SK-N-SH (cell line): ENCODE results near the gene PARP11. TPM values are rescaled to one million over a fixed set of nuclear protein-coding genes. Genes with fewer than 3 reads are reported as not detected.

Source experiments
- CTCF ChIA-PET: fragments of 300-600, 350-600 bp; formaldehyde crosslinking; extraction: SDS; loops from one replicate; lab custom pipeline; 2021; lab: Yijun Ruan, JAX
- POLR2A ChIA-PET: fragments of 350-600 bp; sonication (Branson Sonifier 250); formaldehyde crosslinking; extraction: SDS; loops from one replicate; lab custom pipeline; 2020; ENCODE audit warnings: antibody characterized with exemption, inconsistent platforms; lab: Yijun Ruan, JAX
- DNase-seq: peaks from one replicate; pipeline ENCODE4 v3.0.0; 2012
- H2AFZ ChIP-seq: fragments of 200-600 bp; sonication (generic); 2 replicates; pipeline ENCODE4 v1.8.1; 2016; ENCODE audit warnings: antibody characterized with exemption, mild to moderate bottlenecking, low read depth
- H3F3A ChIP-seq: fragments of 200-600 bp; sonication (generic); replicated peaks from 2 replicates; pipeline ENCODE3; 2016; ENCODE audit warnings: antibody characterized with exemption, mild to moderate bottlenecking; ENCODE audit not compliant: insufficient read depth
- H3K27ac ChIP-seq, 2 experiments: fragments of 200-500 bp in 1 of 2; fragments of 200-600 bp in 1 of 2; sonication (Bioruptor generic) in 1 of 2; sonication (generic), shearing (Covaris generic) in 1 of 2; 2 replicates each; pipeline versions ENCODE4 v1.5.1 to v1.6.1; 2014 to 2016; ENCODE audit warnings: low read depth in 2 of 2, inconsistent platforms in 1 of 2, low read length in 1 of 2, mild to moderate bottlenecking in 1 of 2, mixed read lengths in 1 of 2
- H3K27me3 ChIP-seq: fragments of 200-600 bp; sonication (generic), shearing (Covaris generic); 2 replicates; pipeline ENCODE4 v1.6.1; 2016; ENCODE audit warnings: mixed run types; ENCODE audit not compliant: insufficient read depth
- H3K36me3 ChIP-seq, 2 experiments: fragments of 200-500 bp in 1 of 2; fragments of 200-600 bp in 1 of 2; sonication (Bioruptor generic) in 1 of 2; sonication (generic) in 1 of 2; replicated peaks in 1 of 2; 2 replicates each; pipeline versions ENCODE3 to v1.5.1; 2014 to 2016; ENCODE audit warnings: low read length in 1 of 2, mild to moderate bottlenecking in 1 of 2; ENCODE audit not compliant: insufficient read depth in 2 of 2, control insufficient read depth in 1 of 2
- H3K4me1 ChIP-seq, 2 experiments: fragments of 200-500 bp in 1 of 2; fragments of 200-600 bp in 1 of 2; sonication (Bioruptor generic) in 1 of 2; sonication (generic), shearing (Covaris generic) in 1 of 2; 2 replicates each; pipeline versions ENCODE4 v1.5.1 to v1.6.1; 2014 to 2016; ENCODE audit warnings: low read depth in 1 of 2, low read length in 1 of 2, mixed run types in 1 of 2; ENCODE audit not compliant: insufficient read depth in 2 of 2, control insufficient read depth in 1 of 2
- H3K4me2 ChIP-seq: fragments of 200-600 bp; sonication (generic), shearing (Covaris generic); 2 replicates; pipeline ENCODE4 v1.6.1; 2017; ENCODE audit warnings: mixed run types
- H3K4me3 ChIP-seq, 2 experiments: fragments of 200-500 bp in 1 of 2; fragments of 200-600 bp in 1 of 2; sonication (Bioruptor generic) in 1 of 2; sonication (generic), shearing (Covaris generic) in 1 of 2; 2 replicates each; pipeline versions ENCODE4 v1.5.1 to v1.8.1; 2014 to 2016; ENCODE audit warnings: low read depth in 2 of 2, inconsistent platforms in 1 of 2, low read length in 1 of 2, mild to moderate bottlenecking in 1 of 2, mixed read lengths in 1 of 2, moderate library complexity in 1 of 2
- H3K79me2 ChIP-seq: fragments of 200-600 bp; sonication (generic); 2 replicates; pipeline ENCODE4 v1.8.1; 2017; ENCODE audit warnings: mild to moderate bottlenecking; ENCODE audit not compliant: insufficient read depth
- H3K9ac ChIP-seq: fragments of 200-600 bp; sonication (generic); 2 replicates; pipeline ENCODE4 v1.6.1; 2017; ENCODE audit warnings: mixed run types
- H3K9me2 ChIP-seq: fragments of 200-600 bp; sonication (generic); 2 replicates; pipeline ENCODE4 v1.6.1; 2017; ENCODE audit warnings: mixed run types
- H3K9me3 ChIP-seq: fragments of 200-600 bp; sonication (generic); 2 replicates; pipeline ENCODE4 v1.6.1; 2017; ENCODE audit warnings: mixed run types, mild to moderate bottlenecking, moderate library complexity
- H4K20me1 ChIP-seq: fragments of 200-600 bp; sonication (generic); 2 replicates; pipeline ENCODE4 v1.6.1; 2017; ENCODE audit warnings: mild to moderate bottlenecking, mixed run types; ENCODE audit not compliant: insufficient read depth
- CHD2 ChIP-seq: fragments of 150-350 bp; IDR thresholded peaks from 2 replicates; pipeline ENCODE4 v1.6.1; 2018; ENCODE audit warnings: low read length; ENCODE audit not compliant: partially characterized antibody
- CTCF ChIP-seq: fragments of 200-600 bp; sonication (generic); IDR thresholded peaks from 2 replicates; pipeline ENCODE4 v1.6.1; 2017; ENCODE audit warnings: antibody characterized with exemption, mild to moderate bottlenecking, moderate library complexity
- ELF1 ChIP-seq: IDR thresholded peaks from 2 replicates; pipeline ENCODE4 v1.4.0; 2012
- FOSL2 ChIP-seq: IDR thresholded peaks from 2 replicates; pipeline ENCODE4 v1.4.0; 2012; ENCODE audit warnings: low read depth, mild to moderate bottlenecking, moderate library complexity, borderline replicate concordance
- FOXJ3 ChIP-seq: sonication (generic); formaldehyde crosslinking; IDR thresholded peaks from 2 replicates; pipeline ENCODE4 v1.5.1; 2020; ENCODE audit warnings: mild to moderate bottlenecking, missing genetic modification reagents
- FOXM1 ChIP-seq: IDR thresholded peaks from 2 replicates; pipeline ENCODE4 v1.4.0; 2012; ENCODE audit warnings: low read depth, mild to moderate bottlenecking
- MAX ChIP-seq: IDR thresholded peaks from 2 replicates; pipeline ENCODE4 v1.4.0; 2012; ENCODE audit warnings: low read depth
- MEF2A ChIP-seq: IDR thresholded peaks from 2 replicates; pipeline ENCODE4 v1.4.0; 2012; ENCODE audit warnings: low read depth, borderline replicate concordance
- NFIC ChIP-seq: IDR thresholded peaks from 2 replicates; pipeline ENCODE4 v1.4.0; 2012; ENCODE audit warnings: borderline replicate concordance
- NRF1 ChIP-seq: IDR thresholded peaks from 2 replicates; pipeline ENCODE4 v1.6.1; 2012; ENCODE audit warnings: low read depth, mild to moderate bottlenecking, low read length
- POLR2AphosphoS5 ChIP-seq: IDR thresholded peaks from 2 replicates; pipeline ENCODE4 v1.6.1; 2012; ENCODE audit warnings: low read depth, low read length
- RAD21 ChIP-seq: IDR thresholded peaks from 2 replicates; pipeline ENCODE4 v1.6.1; 2012; ENCODE audit warnings: mild to moderate bottlenecking, low read length
- REST ChIP-seq: IDR thresholded peaks from 2 replicates; pipeline ENCODE4 v1.6.1; 2012; ENCODE audit warnings: mild to moderate bottlenecking, low read depth, low read length, moderate library complexity
- RFX5 ChIP-seq: IDR thresholded peaks from 2 replicates; pipeline ENCODE4 v1.6.1; 2012; ENCODE audit warnings: mild to moderate bottlenecking, improper control_type of control experiment, low read length
- TAF1 ChIP-seq: IDR thresholded peaks from 2 replicates; pipeline ENCODE4 v1.6.1; 2012; ENCODE audit warnings: low read depth, mild to moderate bottlenecking, low read length, moderate library complexity, borderline replicate concordance
- TCF12 ChIP-seq: IDR thresholded peaks from 2 replicates; pipeline ENCODE4 v1.4.0; 2012
- USF1 ChIP-seq: IDR thresholded peaks from 2 replicates; pipeline ENCODE4 v1.4.0; 2012; ENCODE audit warnings: low read depth, borderline replicate concordance
- USF2 ChIP-seq: fragments of 150-350 bp; IDR thresholded peaks from 2 replicates; pipeline ENCODE4 v1.6.1; 2017; ENCODE audit warnings: antibody characterized with exemption, low read length, low read depth, borderline replicate concordance
- WGBS: methylation state at CpG from one replicate; pipeline ENCODE4 v1.1.6; 2017; ENCODE audit warnings: low lambda C conversion rate; 5-methylcytosine and 5-hydroxymethylcytosine counted together
- polyA plus RNA-seq, 3 experiments: library from polyadenylated mRNA; depleted of rRNA; stranded (reverse); fragments of >200 nt; gene quantifications; 2 replicates each; pipeline ENCODE4 v1.2.3, GENCODE V29; 2012

PARP11 gene
- polyA plus RNA-seq, 1 of the 3 experiments (the other 2 are of a cell fraction) = 1.8 TPM

GRCh38 chr12:3901116-3901515 is 27.9 kb upstream of the PARP11 start:
- no peaks in the 10 kb centered on the region for H3F3A ChIP-seq
- ChIA-PET POLR2A (no interaction called here), CTCF (interaction anchor here (1.0 to 1.1 kb wide), 2 partner anchors 15 to 375 kb away, joined by 3 read pairs; no protein-coding TSS in a partner anchor)
- H3K4me3 ChIP-seq = no peak overlapping the region
- H3K9me2 ChIP-seq = no peaks in the 10 kb centered on the region
- no peak overlapping the region for H3K4me2 ChIP-seq
- H3K4me1 ChIP-seq = no peaks in the 10 kb centered on the region
- no peaks in the 10 kb centered on the region for H3K79me2 ChIP-seq
- no peaks in the 10 kb centered on the region for H3K9me3 ChIP-seq
- TF ChIP-seq USF2 = no peak
- no peak for TF ChIP-seq FOXJ3 (CRISPR knock-in tag)
- no peak for TF ChIP-seq MEF2A
- no peak for TF ChIP-seq USF1
- no peak for TF ChIP-seq NRF1
- TF ChIP-seq TAF1 = no peak
- no peak for TF ChIP-seq RAD21
- no peak for TF ChIP-seq FOSL2
- TF ChIP-seq ELF1 = no peak
- TF ChIP-seq MAX = no peak
- no peak for TF ChIP-seq TCF12
- TF ChIP-seq FOXM1 = no peak
- no peak for TF ChIP-seq POLR2AphosphoS5
- no peak for DNase-seq
- H3K27ac ChIP-seq = no peak overlapping the region
- H4K20me1 ChIP-seq = no peaks in the 10 kb centered on the region
- no peaks in the 10 kb centered on the region for H3K36me3 ChIP-seq
- peaks cover 37% of the 10 kb centered on the region; the same call in 1 of the 2 replicates for H3K27me3 ChIP-seq
- H3K9ac ChIP-seq = no peak overlapping the region
- no peak overlapping the region for H2AFZ ChIP-seq

GRCh38 chr12:3898756-3899155 is 25.6 kb upstream of the PARP11 start:
- CTCF ChIA-PET = interaction anchor here (1.3 kb wide), 1 partner anchor 13 kb away, joined by 4 read pairs; no protein-coding TSS in a partner anchor
- 0% methylated on average over 3 of the region's 3 CpGs for WGBS
- no peak for TF ChIP-seq CTCF
- TF ChIP-seq NFIC = no peak
- TF ChIP-seq FOSL2 = no peak
- TF ChIP-seq CHD2 = no peak
- no peak for TF ChIP-seq NRF1
- TF ChIP-seq RFX5 = no peak
- no peak for TF ChIP-seq MEF2A
- no peak for TF ChIP-seq REST
- TF ChIP-seq, all 33 proteins: peak for 0

More at GRCh38 chr12:3898756-3899155, 25.6 kb upstream of the PARP11 start:
- H3K9me3 ChIP-seq = no peaks in the 10 kb centered on the region
- no peaks in the 10 kb centered on the region for H3K36me3 ChIP-seq
- no peak overlapping the region for H3K4me2 ChIP-seq
- no peaks in the 10 kb centered on the region for H3K9me2 ChIP-seq
- no peak overlapping the region for H3K27ac ChIP-seq
- peaks cover 46% of the 10 kb centered on the region for H3K27me3 ChIP-seq
- DNase-seq = no peak
- H2AFZ ChIP-seq = no peak overlapping the region
- no peaks in the 10 kb centered on the region for H3F3A ChIP-seq
- no peaks in the 10 kb centered on the region for H4K20me1 ChIP-seq
- POLR2A ChIA-PET = no interaction called here
- no peak overlapping the region for H3K9ac ChIP-seq
- H3K4me3 ChIP-seq = no peak overlapping the region
- no peaks in the 10 kb centered on the region for H3K79me2 ChIP-seq
- no peaks in the 10 kb centered on the region for H3K4me1 ChIP-seq
